ENCODE data around the gene PCDHB2.
"Not testable (repeated sequence)": the region's sequence is repeated elsewhere in the genome, so short reads cannot be mapped to it uniquely, and the experiment has no call there.

Gene PCDHB2

GRCh38 chr5:141101059-141101458 is 6.6 kb downstream of the PCDHB2 start:
- Histone ChIP-seq H3F3A (ENCODE audit: low read depth) (no peaks in the 10 kb centered on the region), H4K20me1 (ENCODE audit: insufficient read depth, low read length, poor library complexity, severe bottlenecking) (no peaks in the 10 kb centered on the region), H3K79me2 (ENCODE audit: insufficient read depth, low read length) (no peaks in the 10 kb centered on the region), H2AFZ (ENCODE audit: low read length) (no peak overlapping the region), H3K4me1 (ENCODE audit: insufficient read depth, low read length, poor library complexity, severe bottlenecking) (no peaks in the 10 kb centered on the region), H3K9me3 (ENCODE audit: insufficient read depth, low read depth, low read length) (no peaks in the 10 kb centered on the region; the same call in 1 of the 2 replicates), H3K27me3 (ENCODE audit: insufficient read depth, low read length, poor library complexity, severe bottlenecking) (no peaks in the 10 kb centered on the region), H3K9ac (ENCODE audit: low read depth, low read length, poor library complexity, severe bottlenecking) (no peak overlapping the region), H3K9me2 (replicated peaks; ENCODE audit: low read depth, low read length) (no peaks in the 10 kb centered on the region), H3K36me3 (ENCODE audit: insufficient read depth, low read length) (no peaks in the 10 kb centered on the region), H3K4me2 (ENCODE audit: low read depth, low read length, poor library complexity, severe bottlenecking) (no peak overlapping the region), H3K4me3 (ENCODE audit: low read length, poor library complexity, severe bottlenecking) (no peak overlapping the region)
- TF ChIP-seq, protein P1, sequence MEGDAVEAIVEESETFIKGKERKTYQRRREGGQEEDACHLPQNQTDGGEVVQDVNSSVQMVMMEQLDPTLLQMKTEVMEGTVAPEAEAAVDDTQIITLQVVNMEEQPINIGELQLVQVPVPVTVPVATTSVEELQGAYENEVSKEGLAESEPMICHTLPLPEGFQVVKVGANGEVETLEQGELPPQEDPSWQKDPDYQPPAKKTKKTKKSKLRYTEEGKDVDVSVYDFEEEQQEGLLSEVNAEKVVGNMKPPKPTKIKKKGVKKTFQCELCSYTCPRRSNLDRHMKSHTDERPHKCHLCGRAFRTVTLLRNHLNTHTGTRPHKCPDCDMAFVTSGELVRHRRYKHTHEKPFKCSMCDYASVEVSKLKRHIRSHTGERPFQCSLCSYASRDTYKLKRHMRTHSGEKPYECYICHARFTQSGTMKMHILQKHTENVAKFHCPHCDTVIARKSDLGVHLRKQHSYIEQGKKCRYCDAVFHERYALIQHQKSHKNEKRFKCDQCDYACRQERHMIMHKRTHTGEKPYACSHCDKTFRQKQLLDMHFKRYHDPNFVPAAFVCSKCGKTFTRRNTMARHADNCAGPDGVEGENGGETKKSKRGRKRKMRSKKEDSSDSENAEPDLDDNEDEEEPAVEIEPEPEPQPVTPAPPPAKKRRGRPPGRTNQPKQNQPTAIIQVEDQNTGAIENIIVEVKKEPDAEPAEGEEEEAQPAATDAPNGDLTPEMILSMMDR (conservative IDR thresholded peaks at IDR 0.05; ENCODE audit: low read length), result no peak
- TF ChIP-seq EZH2phosphoT487 (IDR thresholded peaks at IDR 0.05; ENCODE audit: borderline replicate concordance), result no peak

DNA sequence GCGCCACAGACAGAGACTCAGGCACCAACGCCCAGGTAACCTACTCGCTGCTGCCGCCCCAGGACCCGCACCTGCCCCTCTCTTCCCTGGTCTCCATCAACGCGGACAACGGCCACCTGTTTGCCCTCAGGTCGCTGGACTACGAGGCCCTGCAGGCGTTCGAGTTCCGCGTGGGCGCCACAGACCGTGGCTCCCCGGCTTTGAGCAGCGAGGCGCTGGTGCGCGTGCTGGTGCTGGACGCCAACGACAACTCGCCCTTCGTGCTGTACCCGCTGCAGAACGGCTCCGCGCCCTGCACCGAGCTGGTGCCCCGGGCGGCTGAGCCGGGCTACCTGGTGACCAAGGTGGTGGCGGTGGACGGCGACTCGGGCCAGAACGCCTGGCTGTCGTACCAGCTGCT is 7.7 kb downstream of the PCDHB2 start:
- not testable (repeated sequence) for H3F3A ChIP-seq (ENCODE audit: low read depth); H3K4me1 ChIP-seq (ENCODE audit: insufficient read depth, low read length, poor library complexity, severe bottlenecking); H3K9me2 ChIP-seq (replicated peaks; ENCODE audit: low read depth, low read length); H2AFZ ChIP-seq (ENCODE audit: low read length); H3K79me2 ChIP-seq (ENCODE audit: insufficient read depth, low read length); H3K4me2 ChIP-seq (ENCODE audit: low read depth, low read length, poor library complexity, severe bottlenecking); H3K27me3 ChIP-seq (ENCODE audit: insufficient read depth, low read length, poor library complexity, severe bottlenecking); H3K9me3 ChIP-seq (ENCODE audit: insufficient read depth, low read depth, low read length); H3K4me3 ChIP-seq (ENCODE audit: low read length, poor library complexity, severe bottlenecking); H3K9ac ChIP-seq (ENCODE audit: low read depth, low read length, poor library complexity, severe bottlenecking); H3K36me3 ChIP-seq (ENCODE audit: insufficient read depth, low read length); H4K20me1 ChIP-seq (ENCODE audit: insufficient read depth, low read length, poor library complexity, severe bottlenecking)

DNA sequence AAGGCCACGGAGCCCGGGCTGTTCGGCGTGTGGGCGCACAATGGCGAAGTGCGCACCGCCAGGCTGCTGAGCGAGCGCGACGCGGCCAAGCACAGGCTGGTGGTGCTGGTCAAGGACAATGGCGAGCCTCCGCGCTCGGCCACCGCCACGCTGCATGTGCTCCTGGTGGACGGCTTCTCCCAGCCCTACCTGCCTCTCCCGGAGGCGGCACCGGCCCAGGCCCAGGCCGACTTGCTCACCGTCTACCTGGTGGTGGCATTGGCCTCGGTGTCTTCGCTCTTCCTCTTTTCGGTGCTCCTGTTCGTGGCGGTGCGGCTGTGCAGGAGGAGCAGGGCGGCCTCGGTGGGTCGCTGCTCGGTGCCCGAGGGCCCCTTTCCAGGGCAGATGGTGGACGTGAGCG is 8.1 kb downstream of the PCDHB2 start:
- not testable (repeated sequence) for H3K4me1 ChIP-seq (ENCODE audit: insufficient read depth, low read length, poor library complexity, severe bottlenecking); H3F3A ChIP-seq (ENCODE audit: low read depth); H3K9ac ChIP-seq (ENCODE audit: low read depth, low read length, poor library complexity, severe bottlenecking); H3K9me2 ChIP-seq (replicated peaks; ENCODE audit: low read depth, low read length); H2AFZ ChIP-seq (ENCODE audit: low read length); H3K4me3 ChIP-seq (ENCODE audit: low read length, poor library complexity, severe bottlenecking); H3K4me2 ChIP-seq (ENCODE audit: low read depth, low read length, poor library complexity, severe bottlenecking); H3K27me3 ChIP-seq (ENCODE audit: insufficient read depth, low read length, poor library complexity, severe bottlenecking); H3K79me2 ChIP-seq (ENCODE audit: insufficient read depth, low read length); H4K20me1 ChIP-seq (ENCODE audit: insufficient read depth, low read length, poor library complexity, severe bottlenecking); H3K36me3 ChIP-seq (ENCODE audit: insufficient read depth, low read length); H3K9me3 ChIP-seq (ENCODE audit: insufficient read depth, low read depth, low read length)

GRCh38 chr5:141105350-141105749 is 10.9 kb downstream of the PCDHB2 start:
- no peak overlapping the region for H3K4me3 ChIP-seq (ENCODE audit: low read length, poor library complexity, severe bottlenecking)
- no peaks in the 10 kb centered on the region for H3K9me2 ChIP-seq (replicated peaks; ENCODE audit: low read depth, low read length)
- no peaks in the 10 kb centered on the region for H3F3A ChIP-seq (ENCODE audit: low read depth)
- TF ChIP-seq, protein P1 (conservative IDR thresholded peaks at IDR 0.05; ENCODE audit: low read length), result no peak
- no peak for TF ChIP-seq EZH2phosphoT487 (IDR thresholded peaks at IDR 0.05; ENCODE audit: borderline replicate concordance)
- no peak overlapping the region for H2AFZ ChIP-seq (ENCODE audit: low read length)
- no peak overlapping the region for H3K9ac ChIP-seq (ENCODE audit: low read depth, low read length, poor library complexity, severe bottlenecking)
- H4K20me1 ChIP-seq (ENCODE audit: insufficient read depth, low read length, poor library complexity, severe bottlenecking), result no peaks in the 10 kb centered on the region
- H3K4me2 ChIP-seq (ENCODE audit: low read depth, low read length, poor library complexity, severe bottlenecking), result no peak overlapping the region
- no peaks in the 10 kb centered on the region for H3K27me3 ChIP-seq (ENCODE audit: insufficient read depth, low read length, poor library complexity, severe bottlenecking)
- H3K4me1 ChIP-seq (ENCODE audit: insufficient read depth, low read length, poor library complexity, severe bottlenecking), result no peaks in the 10 kb centered on the region
- no peaks in the 10 kb centered on the region for H3K79me2 ChIP-seq (ENCODE audit: insufficient read depth, low read length)
- no peaks in the 10 kb centered on the region; the same call in 1 of the 2 replicates for H3K9me3 ChIP-seq (ENCODE audit: insufficient read depth, low read depth, low read length)
- H3K36me3 ChIP-seq (ENCODE audit: insufficient read depth, low read length), result no peaks in the 10 kb centered on the region
